GM13977 (cell line): ENCODE results near the gene DDX51.

Experiments
- DNase-seq: peaks from one replicate; pipeline ENCODE4 v3.0.0; 2012; ENCODE audit warnings: low spot score
- CTCF ChIP-seq: IDR thresholded peaks from 2 replicates; pipeline ENCODE4 v1.5.1; 2012; ENCODE audit warnings: mild to moderate bottlenecking, control low read depth; ENCODE audit not compliant: insufficient read depth; ENCODE audit errors: extremely low read depth, missing control alignments
- in situ Hi-C: fragments of 300-500 bp; cut with MboI; formaldehyde crosslinking; loops from one replicate; pipeline ENCODE4 v1.12.0; 2022; ENCODE audit warnings: low sequenced_read_pairs, low pct_unique_long_range_greater_than_20kb, mixed read lengths, inconsistent platforms; ENCODE audit not compliant: unreplicated experiment

DDX51 gene

GRCh38 chr12:132144115-132144809 is at the start of gene DDX51, which contains the start of gene NOC4L:
Gene DDX51, minus strand, starts transcription at chr12:132144319. Its CDS starts 23 bp downstream, at chr12:132144296.
Gene NOC4L, plus strand, starts transcription at chr12:132144457. Its CDS starts 32 bp downstream, at chr12:132144489.
- peak; percentile 99 for DNase-seq
- TF ChIP-seq CTCF: no peak
- in situ Hi-C loops: no loop called here

GRCh38 chr12:132191715-132192553 is 47.8 kb upstream of the DDX51 start:
- in situ Hi-C loops: no loop called here
- TF ChIP-seq CTCF: no peak
- no peak for DNase-seq

GRCh38 chr12:132190834-132191500 is 46.8 kb upstream of the DDX51 start:
- in situ Hi-C loops: no loop called here

GRCh38 chr12:132190012-132190755 is 46.1 kb upstream of the DDX51 start:
- DNase-seq: peak; percentile 65
- no peak for TF ChIP-seq CTCF
- in situ Hi-C loops: no loop called here

More at GRCh38 chr12:132190834-132191500, 46.8 kb upstream of the DDX51 start:
- no peak for DNase-seq
- no peak for TF ChIP-seq CTCF

- DNase-seq: peak; percentile 99
- in situ Hi-C loops: no loop called here
- no peak for TF ChIP-seq CTCF
These were observed 45.4 kb upstream of the DDX51 start for GRCh38 chr12:132189378-132190011.

GRCh38 chr12:132188916-132189325 is 44.8 kb upstream of the DDX51 start:
- TF ChIP-seq CTCF: peak; percentile 0
- in situ Hi-C loops: no loop called here
- DNase-seq: no peak
